T47D (cell line): Measurements from ENCODE around the gene GNA12.
A peak's percentile ranks its signal among the peaks of the same experiment; 100 is the strongest.

Experiments used
- DNase-seq, 2 experiments: peaks; one replicate each; pipeline versions ENCODE4 v3.0.0 to v3.0.0-alpha.2; 2011 to 2012; ENCODE audit warnings: low read depth in 1 of 2, low spot score in 1 of 2
- JUND ChIP-seq: IDR thresholded peaks from 2 replicates; pipeline ENCODE4 v1.6.1; 2012; ENCODE audit warnings: low read depth
- in situ Hi-C: cut with HindIII; loops from 2 replicates; pipeline ENCODE4 v1.10.0; 2016; ENCODE audit warnings: low sequenced_read_pairs, low pct_unique_long_range_greater_than_20kb

GNA12 gene

DNA sequence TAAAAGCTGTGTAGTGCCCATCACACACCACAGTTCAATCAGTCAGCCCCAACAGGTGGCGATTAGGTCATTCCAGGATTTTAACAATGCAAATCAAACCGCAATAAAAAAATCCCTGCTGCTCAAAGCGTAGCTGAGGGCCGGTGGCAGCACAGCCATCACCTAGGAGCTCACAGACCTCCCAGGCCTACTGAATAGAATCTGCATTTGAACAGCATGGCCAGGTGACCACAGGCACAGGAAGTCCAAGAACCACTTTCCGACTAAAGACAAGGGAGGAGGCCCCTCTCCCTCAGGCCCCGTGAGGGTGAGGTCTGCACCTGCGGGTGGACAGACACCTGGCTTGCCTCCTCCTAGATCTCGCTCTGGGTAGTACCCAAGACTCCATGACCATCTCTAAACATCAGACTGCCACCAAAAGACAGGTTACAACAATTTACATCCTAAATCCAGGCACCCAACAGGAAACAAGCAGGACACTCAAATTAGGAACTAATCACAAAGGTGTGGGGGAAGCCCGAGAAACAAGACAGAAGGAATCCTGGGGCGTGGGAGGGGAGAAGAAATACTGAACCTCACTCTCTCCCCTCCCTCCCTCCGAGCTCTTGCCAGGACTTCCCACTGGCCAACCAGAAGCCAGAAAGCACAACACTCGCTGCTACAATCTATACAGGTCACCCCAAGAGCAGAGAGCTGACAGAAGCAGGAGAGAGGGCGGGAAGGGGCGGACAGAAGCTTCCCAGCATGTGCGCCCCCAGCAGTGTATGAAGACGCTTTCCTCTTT, 19.2 kb downstream of the GNA12 start:
- in situ Hi-C loops: no loop called here
- no peak for DNase-seq

DNA sequence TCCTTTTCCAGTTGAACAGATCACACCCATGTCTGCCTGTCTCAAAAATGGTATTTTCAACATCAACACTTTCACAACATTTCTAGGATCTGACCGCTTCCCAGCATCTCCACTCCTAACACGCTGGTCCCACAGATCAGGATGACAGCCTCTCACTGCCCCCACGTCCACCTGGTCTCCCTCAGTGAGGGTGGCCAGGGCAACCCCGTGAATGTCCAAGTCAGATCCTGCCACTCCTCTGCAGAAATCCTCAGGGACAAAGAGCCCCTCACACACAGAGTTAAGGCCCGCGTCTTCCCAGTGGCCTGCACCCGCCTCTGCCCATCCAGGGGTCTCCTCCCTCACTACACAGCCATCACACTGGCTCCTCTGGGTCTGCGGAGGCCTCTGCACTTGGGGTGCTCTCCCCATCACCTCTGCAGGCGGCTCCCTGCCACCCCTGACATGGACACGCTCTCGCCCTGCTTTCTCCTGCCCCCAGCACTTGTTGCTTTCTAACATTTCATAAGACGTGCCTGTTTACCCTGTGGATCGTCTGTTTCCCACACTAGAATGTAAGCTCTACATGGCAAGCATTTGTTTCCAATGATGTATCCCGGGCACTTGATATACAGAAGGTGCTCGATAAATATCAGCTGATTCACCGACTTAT, 20.0 kb downstream of the GNA12 start:
- no peak for TF ChIP-seq JUND
- no peak for DNase-seq
- in situ Hi-C loops: no loop called here

More for the DNA sequence above, 19.2 kb downstream of the GNA12 start:
- TF ChIP-seq JUND: no peak

DNA sequence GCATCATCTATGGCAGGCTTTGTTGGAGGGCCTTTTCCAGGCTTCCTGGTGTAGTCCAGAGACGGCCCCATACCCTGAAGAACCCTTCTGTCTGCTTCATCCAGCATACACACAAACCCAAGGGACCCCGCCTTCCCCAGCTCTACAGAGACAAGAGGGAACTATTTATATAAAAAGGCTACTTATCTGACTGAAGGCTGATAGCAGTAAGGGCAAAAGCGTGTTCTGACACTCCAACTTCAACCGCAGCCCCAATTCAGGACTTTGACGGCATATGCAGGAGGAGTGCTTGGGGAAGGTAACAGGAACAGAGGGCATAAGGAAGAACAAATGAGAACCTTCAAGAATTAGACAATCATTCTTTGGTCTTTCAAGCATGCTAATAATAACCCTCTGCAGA, 21.0 kb downstream of the GNA12 start:
- in situ Hi-C loops: no loop called here
- no peak for TF ChIP-seq JUND

DNA sequence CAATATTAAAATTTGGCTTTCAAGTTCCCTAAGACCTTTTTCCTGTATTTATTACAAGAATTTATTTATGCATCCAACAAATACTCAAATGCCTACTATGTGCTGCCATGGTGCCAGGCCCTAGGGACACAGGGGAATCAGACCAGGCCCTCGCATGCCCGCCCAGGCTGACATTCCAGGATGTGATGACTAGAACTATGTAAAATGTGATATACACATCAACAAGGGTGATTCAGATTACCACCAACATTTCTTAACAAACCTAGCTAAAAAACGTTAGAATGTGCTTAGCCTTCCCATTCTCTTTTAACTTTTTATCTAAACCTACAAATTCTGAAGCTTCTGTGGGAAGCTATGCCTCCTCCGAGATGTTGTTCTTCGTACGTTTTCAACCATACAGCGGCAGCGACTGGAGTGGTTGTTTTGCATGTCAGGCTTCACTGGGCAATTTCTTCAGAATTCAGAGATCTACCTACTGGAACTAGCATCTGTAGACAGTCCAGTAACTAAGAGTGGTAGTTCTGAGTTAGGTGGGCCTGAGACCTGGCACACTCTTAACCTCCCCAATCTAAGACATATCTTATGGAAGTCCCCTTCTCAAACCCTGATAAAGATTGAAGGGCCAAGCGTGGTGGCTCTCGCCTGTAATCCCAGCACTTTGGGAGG, 22.1 kb downstream of the GNA12 start:
- TF ChIP-seq JUND: no peak
- DNase-seq: no peak
- in situ Hi-C loops: no loop called here

More for the DNA sequence above, 21.0 kb downstream of the GNA12 start:
- no peak for DNase-seq

DNA sequence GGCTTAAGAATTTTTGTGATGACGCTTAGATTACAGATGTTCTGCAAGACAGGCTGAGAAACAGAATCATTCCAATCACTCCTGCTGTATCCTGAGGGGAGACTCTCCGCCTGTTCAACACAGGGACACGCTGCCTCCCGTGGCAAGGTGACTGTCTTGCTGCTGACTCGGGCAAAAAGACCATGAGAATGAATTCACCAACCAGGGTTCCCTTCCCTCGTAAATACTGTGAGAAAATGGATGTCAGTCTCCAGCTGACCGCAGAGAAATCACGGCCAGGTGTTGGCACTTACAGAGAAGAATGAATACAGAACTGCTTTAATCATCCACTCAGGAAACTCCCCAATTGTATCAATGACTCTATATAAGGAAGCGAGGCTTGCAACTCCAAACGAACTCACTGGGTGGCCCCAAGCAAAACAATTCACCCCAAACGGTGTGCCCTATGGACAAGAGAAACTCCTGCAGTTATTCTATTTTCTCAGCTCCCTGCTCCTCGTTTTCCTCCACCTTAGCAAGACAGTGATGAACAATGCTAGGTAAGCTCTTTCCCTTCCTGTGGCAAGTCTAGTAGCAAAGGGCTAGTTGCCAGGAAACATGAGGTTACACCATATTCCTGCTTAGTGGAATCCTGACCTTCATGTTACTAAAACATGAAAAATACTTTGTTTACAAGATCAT, 22.8 kb downstream of the GNA12 start:
- no peak for TF ChIP-seq JUND
- DNase-seq: peak; percentile 35 to 54
- in situ Hi-C loops: no loop called here

DNA sequence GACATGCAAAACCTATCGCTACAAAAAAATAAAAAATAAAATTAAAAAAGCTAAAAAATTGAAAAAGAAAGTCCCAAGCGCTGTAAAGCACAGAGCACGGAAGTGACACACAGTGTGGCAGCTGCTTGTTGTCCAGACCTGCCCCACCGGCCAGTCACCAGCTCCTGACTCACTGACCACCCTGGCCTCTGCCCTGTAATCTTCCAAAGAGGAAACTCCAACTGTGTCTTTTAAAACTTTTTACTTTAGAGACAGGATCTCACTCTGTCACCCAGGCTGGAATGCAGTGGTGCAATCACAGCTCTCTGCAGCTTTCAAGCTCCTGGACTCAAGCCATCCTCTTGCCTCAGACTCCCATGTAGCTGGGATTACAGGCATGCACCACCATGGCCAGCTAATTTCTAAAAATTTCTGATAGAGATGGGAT, 23.6 kb downstream of the GNA12 start:
- in situ Hi-C loops: no loop called here
- TF ChIP-seq JUND: no peak
- peak in 1 of 2 experiments; percentile 65 for DNase-seq

DNA sequence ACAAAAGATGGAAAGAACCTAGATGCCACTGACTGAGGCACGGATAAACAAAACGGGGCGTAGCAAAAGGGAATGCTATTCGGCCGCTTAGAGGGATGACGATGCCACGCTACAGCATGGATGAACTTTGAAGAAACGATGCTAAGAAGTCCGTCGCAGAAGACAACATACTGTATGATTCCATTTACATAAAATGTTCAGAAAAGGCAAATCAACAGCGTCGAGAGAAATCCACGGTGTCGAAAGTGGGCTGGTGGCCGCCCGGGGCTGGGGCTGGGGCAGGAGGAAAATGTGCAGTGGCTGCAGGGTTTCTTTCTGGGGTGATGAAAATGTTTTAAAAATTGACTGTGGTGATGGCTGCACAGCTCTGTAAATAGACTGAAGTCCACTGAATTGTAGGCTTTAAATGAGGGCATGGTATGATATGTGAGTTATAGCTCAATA, 24.1 kb downstream of the GNA12 start:
- no peak for DNase-seq
- in situ Hi-C loops: no loop called here

DNA sequence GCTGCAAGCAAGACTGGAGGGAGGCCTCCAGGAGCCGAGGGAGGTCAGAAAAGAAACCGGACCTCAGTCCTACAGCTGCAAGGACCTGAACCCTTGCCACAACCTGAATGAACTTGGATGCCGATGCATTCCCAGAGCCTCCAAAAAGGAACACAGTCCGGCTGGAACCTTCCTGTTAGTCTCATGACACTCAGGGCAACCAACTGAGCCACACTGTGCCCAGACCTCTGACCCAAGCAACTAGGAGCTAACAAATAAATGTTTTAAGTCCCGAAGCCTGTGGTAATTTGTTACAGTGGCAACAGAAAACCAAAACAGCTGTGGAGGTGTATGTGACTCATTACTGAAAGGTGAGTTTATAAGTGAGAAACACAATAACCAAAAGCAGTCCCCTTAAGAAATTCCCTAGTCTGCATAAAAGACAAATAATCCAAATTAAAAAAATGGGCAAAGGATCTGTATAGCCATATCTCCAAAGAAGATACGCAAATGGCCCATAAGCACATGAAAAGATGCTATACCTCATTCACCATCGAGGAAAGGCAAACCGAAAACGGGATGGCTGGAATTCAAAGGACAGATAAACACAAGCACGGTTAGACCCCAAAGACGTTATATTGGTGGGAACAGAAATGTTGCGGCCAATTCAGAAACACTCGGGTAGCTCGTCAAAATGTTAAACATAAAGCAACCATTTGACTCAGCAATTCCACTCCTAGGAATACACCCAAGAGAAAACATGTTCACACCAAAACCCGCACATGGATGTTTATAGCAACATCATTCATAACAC, 24.8 kb downstream of the GNA12 start:
- in situ Hi-C loops: no loop called here
- no peak for DNase-seq
- no peak for TF ChIP-seq JUND

More for the DNA sequence above, 24.1 kb downstream of the GNA12 start:
- TF ChIP-seq JUND: no peak

DNA sequence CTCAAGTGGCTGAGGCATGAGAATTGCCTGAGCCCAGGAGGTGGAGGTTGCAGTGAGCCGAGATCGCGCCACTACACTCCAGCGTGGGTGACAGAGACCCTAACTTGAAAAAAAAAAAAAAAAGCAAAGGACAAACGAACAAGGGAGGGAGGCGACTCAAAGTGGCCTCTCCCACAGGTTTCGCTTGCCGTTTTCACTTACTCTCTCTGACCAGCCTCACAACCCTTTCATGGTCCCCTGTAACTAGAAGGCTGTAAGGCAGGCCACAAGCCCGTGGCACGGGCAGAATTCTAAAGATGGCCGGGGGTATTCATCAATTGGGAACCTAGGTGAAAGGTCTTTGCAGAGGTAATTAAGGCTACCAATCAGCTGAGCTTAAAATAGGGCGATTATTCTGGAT, 25.5 kb downstream of the GNA12 start:
- in situ Hi-C loops: no loop called here
- DNase-seq: no peak
- no peak for TF ChIP-seq JUND

DNA sequence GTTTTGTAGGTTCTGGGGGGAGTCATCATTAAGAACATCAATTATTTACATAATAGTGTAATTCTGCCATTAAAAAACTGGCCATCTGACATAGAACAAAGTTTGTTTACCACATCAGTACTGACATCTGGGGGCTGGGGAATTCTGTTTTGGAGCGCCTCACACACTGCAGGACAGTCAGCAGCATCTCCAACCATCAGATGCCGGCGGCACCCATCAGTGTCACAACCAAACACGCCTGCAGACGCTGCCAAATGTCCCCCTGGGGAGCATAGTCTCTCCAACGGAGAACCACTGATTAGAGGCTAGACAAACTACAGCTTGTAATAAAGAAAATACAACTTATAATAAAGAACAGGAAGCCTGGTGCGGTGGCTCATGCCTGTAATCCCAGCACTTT, 26.0 kb downstream of the GNA12 start:
- no peak for DNase-seq
- TF ChIP-seq JUND: no peak
- in situ Hi-C loops: no loop called here

DNA sequence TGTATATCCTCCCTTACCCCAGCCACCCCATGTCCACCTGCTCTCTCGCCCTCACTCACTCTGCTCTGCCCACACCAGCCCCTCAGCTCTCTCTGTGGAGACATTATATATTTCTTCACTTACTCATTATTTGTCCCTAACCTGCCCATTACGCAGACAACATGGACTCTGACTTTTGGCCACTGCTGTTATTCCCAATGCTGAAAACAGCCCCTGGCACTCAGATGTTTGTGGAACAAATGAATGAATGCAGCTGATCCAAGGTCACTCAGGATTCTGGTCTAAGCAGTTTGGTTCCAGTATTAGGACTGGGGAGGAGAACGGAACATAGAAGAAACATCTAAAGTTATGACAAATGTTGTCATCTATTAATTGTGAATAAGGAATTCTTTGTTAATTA, 26.7 kb downstream of the GNA12 start:
- in situ Hi-C loops: no loop called here
- TF ChIP-seq JUND: no peak
- DNase-seq: no peak

DNA sequence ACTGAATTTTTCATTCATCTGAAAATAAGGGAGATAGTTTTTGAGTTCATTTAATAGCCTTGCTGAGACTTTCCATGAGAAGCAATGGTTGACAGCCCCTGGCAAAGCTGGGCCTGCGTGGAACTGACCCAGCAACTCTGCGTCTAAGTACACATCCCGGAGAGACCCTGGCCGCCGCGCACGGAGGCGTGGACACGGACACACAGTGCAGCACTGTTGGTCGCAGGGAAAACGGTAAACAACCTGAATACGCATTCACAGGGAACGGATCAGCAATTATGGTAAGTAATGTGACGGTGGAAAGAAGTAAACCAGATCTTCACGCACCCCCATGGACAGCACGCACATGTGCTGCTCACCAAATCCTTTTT, 28.2 kb downstream of the GNA12 start:
- no peak for TF ChIP-seq JUND
- in situ Hi-C loops: no loop called here
- no peak for DNase-seq
